IMR-90 (cell line): Measurements from ENCODE around the gene VRTN. TPM values are rescaled to one million over a fixed set of nuclear protein-coding genes. Genes with fewer than 3 reads are reported as not detected.

ENCODE experiments used
- ATAC-seq: fragments of 200-7000 bp; cut with Tn5 transposase; 2 replicates; pipeline ENCODE4 v1.9.1; 2020; ENCODE audit warnings: low read depth, mild to moderate bottlenecking, moderate library complexity
- BruUV-seq: library from RNA; stranded (reverse); fragments of 400-500 nt; replicated peaks from 2 replicates; lab custom pipeline; 2021; lab: Mats Ljungman, UMichigan
- CTCF ChIA-PET: fragments of 300-600 bp; formaldehyde crosslinking; extraction: SDS; loops from one replicate; lab custom pipeline; 2021; ENCODE audit warnings: antibody characterized with exemption; lab: Yijun Ruan, JAX
- POLR2A ChIA-PET: fragments of 300-600 bp; sonication (Branson Sonifier 250); formaldehyde crosslinking; loops from one replicate; lab custom pipeline; 2022; ENCODE audit warnings: antibody characterized with exemption; ENCODE audit not compliant: unreplicated experiment; lab: Charles Lee
- DNase-seq: peaks from one replicate; pipeline ENCODE4 v3.0.0; 2013
- H2AFZ ChIP-seq: replicated peaks from 2 replicates; pipeline ENCODE3; 2013; ENCODE audit warnings: low read length, mild to moderate bottlenecking; ENCODE audit not compliant: poor library complexity
- H2AK5ac ChIP-seq: 2 replicates; pipeline ENCODE4 v1.6.1; 2013; ENCODE audit warnings: low read depth, low read length, inconsistent platforms
- H2AK9ac ChIP-seq: replicated peaks from 2 replicates; pipeline ENCODE3; 2013; ENCODE audit warnings: mild to moderate bottlenecking, low read depth, low read length, moderate library complexity; ENCODE audit not compliant: poor library complexity
- H2BK120ac ChIP-seq: 2 replicates; pipeline ENCODE4 v1.6.1; 2013; ENCODE audit warnings: low read depth, low read length, inconsistent platforms
- H2BK15ac ChIP-seq: 3 replicates; pipeline ENCODE4 v1.6.1; 2013; ENCODE audit warnings: low read depth, low read length, inconsistent platforms
- H2BK20ac ChIP-seq: 2 replicates; pipeline ENCODE4 v1.6.1; 2013; ENCODE audit warnings: low read depth, mild to moderate bottlenecking, inconsistent platforms, low read length, moderate library complexity
- H2BK5ac ChIP-seq: 2 replicates; pipeline ENCODE4 v1.6.1; 2013; ENCODE audit warnings: mild to moderate bottlenecking, low read depth, low read length, inconsistent platforms; ENCODE audit not compliant: poor library complexity, severe bottlenecking
- H3K14ac ChIP-seq: replicated peaks from 2 replicates; pipeline ENCODE4 v1.6.1; 2013; ENCODE audit warnings: low read depth, low read length, inconsistent platforms
- H3K18ac ChIP-seq: 2 replicates; pipeline ENCODE4 v1.6.1; 2013; ENCODE audit warnings: low read depth, low read length, control low read depth
- H3K23ac ChIP-seq: 2 replicates; pipeline ENCODE4 v1.6.1; 2013; ENCODE audit warnings: low read depth, low read length, inconsistent platforms
- H3K27ac ChIP-seq: 2 replicates; pipeline ENCODE4 v1.5.1; 2013; ENCODE audit warnings: mild to moderate bottlenecking, control low read depth, low read length; ENCODE audit not compliant: insufficient read depth
- H3K27me3 ChIP-seq: 2 replicates; pipeline ENCODE4 v1.6.1; 2013; ENCODE audit warnings: low read length; ENCODE audit not compliant: control insufficient read depth, insufficient read depth
- H3K36me3 ChIP-seq: 2 replicates; pipeline ENCODE4 v1.6.1; 2013; ENCODE audit warnings: low read length, mixed read lengths; ENCODE audit not compliant: control insufficient read depth, insufficient read depth
- H3K4ac ChIP-seq: 2 replicates; pipeline ENCODE4 v1.6.1; 2013; ENCODE audit warnings: low read depth, low read length, inconsistent platforms
- H3K4me1 ChIP-seq: 2 replicates; pipeline ENCODE4 v1.6.1; 2013; ENCODE audit warnings: low read length, mixed read lengths; ENCODE audit not compliant: control insufficient read depth, insufficient read depth
- H3K4me2 ChIP-seq: 2 replicates; pipeline ENCODE4 v1.6.1; 2013; ENCODE audit warnings: low read depth, mild to moderate bottlenecking, control low read depth, low read length, moderate library complexity
- H3K4me3 ChIP-seq: 2 replicates; pipeline ENCODE4 v1.5.1; 2013; ENCODE audit warnings: low read depth, mild to moderate bottlenecking, control low read depth, low read length, moderate library complexity; ENCODE audit not compliant: insufficient read depth
- H3K56ac ChIP-seq: 2 replicates; pipeline ENCODE4 v1.6.1; 2013; ENCODE audit warnings: low read length, inconsistent platforms; ENCODE audit not compliant: insufficient read depth; ENCODE audit errors: extremely low read depth
- H3K79me1 ChIP-seq, 2 experiments: 2 replicates each; pipeline ENCODE4 v1.6.1; 2013; ENCODE audit warnings: low read length in 2 of 2, inconsistent platforms in 1 of 2, low read depth in 1 of 2
- H3K9ac ChIP-seq: 2 replicates; pipeline ENCODE4 v1.6.1; 2013; ENCODE audit warnings: low read depth, low read length, control low read depth
- H3K9me1 ChIP-seq: 2 replicates; pipeline ENCODE4 v1.6.1; 2013; ENCODE audit warnings: low read length, inconsistent platforms; ENCODE audit not compliant: insufficient read depth
- H3K9me3 ChIP-seq: 2 replicates; pipeline ENCODE4 v1.6.1; 2013; ENCODE audit warnings: low read length; ENCODE audit not compliant: control insufficient read depth, insufficient read depth
- H4K20me1 ChIP-seq: 2 replicates; pipeline ENCODE4 v1.6.1; 2013; ENCODE audit warnings: low read length, inconsistent platforms; ENCODE audit not compliant: insufficient read depth
- H4K5ac ChIP-seq: 2 replicates; pipeline ENCODE4 v1.6.1; 2013; ENCODE audit warnings: mild to moderate bottlenecking, low read depth, low read length, control low read depth
- H4K8ac ChIP-seq, 2 experiments: 2 replicates each; pipeline ENCODE4 v1.6.1; 2013; ENCODE audit warnings: low read depth in 2 of 2, low read length in 2 of 2, control low read depth in 1 of 2, inconsistent platforms in 1 of 2
- H4K91ac ChIP-seq: 2 replicates; pipeline ENCODE4 v1.6.1; 2013; ENCODE audit warnings: low read depth, low read length, inconsistent platforms; ENCODE audit not compliant: insufficient read depth
- BHLHE40 ChIP-seq: fragments of 150-350 bp; IDR thresholded peaks from 2 replicates; pipeline ENCODE4 v1.6.1; 2016; ENCODE audit warnings: mild to moderate bottlenecking, low read depth, low read length
- CEBPB ChIP-seq: IDR thresholded peaks from 2 replicates; pipeline ENCODE4 v1.6.1; 2012; ENCODE audit warnings: low read depth, low read length, improper control_type of control experiment
- MAZ ChIP-seq: IDR thresholded peaks from 2 replicates; pipeline ENCODE4 v1.6.1; 2012; ENCODE audit warnings: low read depth, mild to moderate bottlenecking, low read length, improper control_type of control experiment, moderate library complexity, borderline replicate concordance
- MXI1 ChIP-seq: IDR thresholded peaks from 2 replicates; pipeline ENCODE4 v1.6.1; 2012; ENCODE audit warnings: low read depth, mild to moderate bottlenecking, low read length, moderate library complexity, borderline replicate concordance
- POLR2A ChIP-seq: IDR thresholded peaks from 2 replicates; pipeline ENCODE4 v1.6.1; 2012; ENCODE audit warnings: mild to moderate bottlenecking, low read depth, low read length
- RAD21 ChIP-seq: IDR thresholded peaks from 2 replicates; pipeline ENCODE4 v1.6.1; 2012; ENCODE audit warnings: low read length, improper control_type of control experiment
- RCOR1 ChIP-seq: IDR thresholded peaks from 2 replicates; pipeline ENCODE4 v1.6.1; 2012; ENCODE audit warnings: mild to moderate bottlenecking, low read length, improper control_type of control experiment; ENCODE audit not compliant: insufficient replicate concordance
- RFX5 ChIP-seq: IDR thresholded peaks from 2 replicates; pipeline ENCODE4 v1.8.0; 2012; ENCODE audit warnings: low read depth, mild to moderate bottlenecking, low read length, moderate library complexity
- SMC3 ChIP-seq: fragments of 150-350 bp; IDR thresholded peaks from 2 replicates; pipeline ENCODE4 v1.6.1; 2016; ENCODE audit warnings: low read depth, mild to moderate bottlenecking, antibody characterized with exemption, low read length, moderate library complexity
- WGBS, 2 experiments: methylation state at CpG; one replicate each; pipeline versions ENCODE4 v1.1.5 to v1.1.7; 2013; ENCODE audit warnings: missing lambda C conversion rate in 2 of 2; ENCODE audit not compliant: insufficient read length in 1 of 2; ENCODE audit errors: extremely low coverage in 2 of 2; 5-methylcytosine and 5-hydroxymethylcytosine counted together
- dilution Hi-C: fragments of 300-500 bp; cut with HindIII; formaldehyde crosslinking; loops from one replicate; pipeline ENCODE4 v1.14.3; 2018; ENCODE audit warnings: low sequenced_read_pairs; ENCODE audit not compliant: unreplicated experiment
- in situ Hi-C: fragments of 300-500 bp; cut with MboI; formaldehyde crosslinking; loops from 3 replicates; pipeline ENCODE4 v1.14.3; 2019; ENCODE audit warnings: low sequenced_read_pairs, inconsistent platforms, mixed read lengths
- intact Hi-C: fragments of 100-400 bp; cut with micrococcal nuclease; formaldehyde crosslinking; loops from 2 replicates; pipeline ENCODE4 v1.10.0; 2022
- polyA plus RNA-seq, 3 experiments: library from polyadenylated mRNA; depleted of rRNA; stranded (reverse); fragments of >200 nt; gene quantifications; 2 replicates each; pipeline ENCODE4 v1.2.3, GENCODE V29; 2012; ENCODE audit warnings: low replicate concordance in 1 of 3
- total RNA-seq: library from RNA; depleted of rRNA; stranded (reverse); fragments of >200 nt; gene quantifications from 2 replicates; pipeline ENCODE4 v1.2.3, GENCODE V29; 2012
- TF ChIP-seq, protein P1 (sequence below): fragments of 150-350 bp; IDR thresholded peaks from 2 replicates; pipeline ENCODE4 v1.6.1; 2016; ENCODE audit warnings: low read depth, mild to moderate bottlenecking, low read length, moderate library complexity, borderline replicate concordance

Gene VRTN
- total and polyA plus RNA-seq, 2 of the 4 experiments (the other 2 are of a cell fraction) = not detected

DNA sequence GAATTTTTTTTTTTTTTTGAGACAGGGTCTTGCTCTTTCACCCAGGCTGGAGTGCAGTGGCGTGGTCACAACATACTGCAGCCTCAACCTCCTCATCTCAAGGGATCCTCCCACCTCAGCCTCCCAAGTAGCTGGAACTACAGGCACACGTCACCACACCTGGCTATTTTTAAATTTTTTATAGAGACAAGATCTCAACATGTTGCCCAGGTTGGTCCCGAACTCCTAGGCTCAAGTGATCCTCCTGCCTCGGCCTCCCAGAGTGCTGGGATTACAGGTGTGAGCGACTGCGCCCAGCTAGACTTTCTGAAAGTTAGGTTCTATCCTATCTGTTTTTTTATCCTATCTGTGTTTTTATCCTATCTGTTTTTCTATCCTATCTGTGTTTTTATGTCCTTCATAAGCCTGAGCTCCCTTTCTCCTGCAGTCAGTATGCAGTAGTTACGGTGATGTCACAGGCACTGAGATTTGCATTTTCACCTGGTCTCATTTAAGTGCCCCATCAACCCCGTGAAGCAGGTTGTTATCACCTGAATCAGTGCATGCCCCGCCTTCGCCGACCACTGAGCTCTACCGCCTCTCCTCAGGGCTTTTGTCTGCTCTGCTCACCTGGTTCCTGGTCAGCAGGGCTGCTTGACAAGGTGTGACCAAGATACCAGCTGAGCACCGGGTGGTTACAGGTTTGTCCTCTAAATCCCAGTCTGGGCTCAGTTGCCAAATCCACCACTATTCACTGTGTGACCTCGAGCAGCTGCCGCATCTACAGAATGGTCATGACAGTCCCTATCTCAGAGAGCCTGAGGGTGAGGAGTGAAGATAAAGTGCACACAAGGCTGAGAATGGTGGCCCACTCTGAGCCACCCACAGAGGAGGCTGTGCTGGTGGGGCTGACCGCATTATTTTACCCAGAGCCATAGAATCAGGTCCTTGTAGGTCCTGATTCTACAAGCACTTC lies 44.6 kb downstream of the VRTN start:
- H3K9me3 ChIP-seq = no peaks in the 10 kb centered on the region
- ChIA-PET POLR2A (no interaction called here), CTCF (no interaction called here)
- H3K18ac ChIP-seq = no peak overlapping the region
- dilution Hi-C loops = no loop called here
- no peak overlapping the region for H4K5ac ChIP-seq
- no peak for ATAC-seq
- H4K91ac ChIP-seq = no peak overlapping the region
- no peak overlapping the region for H3K9ac ChIP-seq
- H2BK5ac ChIP-seq = no peak overlapping the region
- no peak overlapping the region for H3K27ac ChIP-seq
- no peaks in the 10 kb centered on the region for H3K4me1 ChIP-seq
- TF ChIP-seq RAD21 = no peak
- no peak for TF ChIP-seq POLR2A
- TF ChIP-seq MXI1 = no peak
- no peak for TF ChIP-seq CEBPB
- TF ChIP-seq RCOR1 = no peak
- no peak for TF ChIP-seq BHLHE40
- no peak for TF ChIP-seq MAZ
- TF ChIP-seq RFX5 = no peak
- TF ChIP-seq, protein P1, sequence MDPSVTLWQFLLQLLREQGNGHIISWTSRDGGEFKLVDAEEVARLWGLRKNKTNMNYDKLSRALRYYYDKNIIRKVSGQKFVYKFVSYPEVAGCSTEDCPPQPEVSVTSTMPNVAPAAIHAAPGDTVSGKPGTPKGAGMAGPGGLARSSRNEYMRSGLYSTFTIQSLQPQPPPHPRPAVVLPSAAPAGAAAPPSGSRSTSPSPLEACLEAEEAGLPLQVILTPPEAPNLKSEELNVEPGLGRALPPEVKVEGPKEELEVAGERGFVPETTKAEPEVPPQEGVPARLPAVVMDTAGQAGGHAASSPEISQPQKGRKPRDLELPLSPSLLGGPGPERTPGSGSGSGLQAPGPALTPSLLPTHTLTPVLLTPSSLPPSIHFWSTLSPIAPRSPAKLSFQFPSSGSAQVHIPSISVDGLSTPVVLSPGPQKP = no peak
- no peak for TF ChIP-seq SMC3
- no peaks in the 10 kb centered on the region for H4K20me1 ChIP-seq
- in situ Hi-C loops = no loop called here
- no peak overlapping the region for H3K23ac ChIP-seq
- no peak overlapping the region for H2AK5ac ChIP-seq
- no peak overlapping the region for H3K14ac ChIP-seq
- no peak overlapping the region for H3K4ac ChIP-seq
- H2BK20ac ChIP-seq = no peak overlapping the region
- no TSS peak for BruUV-seq
- no peak overlapping the region for H3K56ac ChIP-seq
- no peak for DNase-seq
- peaks cover 51% of the 10 kb centered on the region for H3K27me3 ChIP-seq
- H2BK120ac ChIP-seq = no peak overlapping the region
- H2AFZ ChIP-seq = no peak overlapping the region
- 80% methylated on average over 1 of the region's 16 CpGs; no CpG with 5 or more reads in 1 of the 2 experiments for WGBS, 2 experiments
- no peak overlapping the region for H3K4me2 ChIP-seq
- H2AK9ac ChIP-seq = no peak overlapping the region
- H3K79me1 ChIP-seq = no peaks in the 10 kb centered on the region
- no peaks in the 10 kb centered on the region for H3K36me3 ChIP-seq
- H3K9me1 ChIP-seq = no peaks in the 10 kb centered on the region
- H3K4me3 ChIP-seq = no peak overlapping the region
- intact Hi-C loops = no loop called here
- H4K8ac ChIP-seq = no peak overlapping the region
- H2BK15ac ChIP-seq = no peak overlapping the region
